Brain microvascular endothelial cell (primary cell): ENCODE results near the gene LHCGR.

Experiments used
- DNase-seq: peaks from one replicate; pipeline ENCODE4 v3.0.0-alpha.2; 2020
- H3K27ac ChIP-seq: fragments of 250-450 bp; sonication (Bioruptor Pico); 2 replicates; pipeline ENCODE4 v1.5.1; 2020; ENCODE audit warnings: mild to moderate bottlenecking, moderate library complexity
- H3K27me3 ChIP-seq: fragments of 250-450 bp; sonication (Bioruptor Pico); replicated peaks from 2 replicates; pipeline ENCODE4 v1.5.1; 2020; ENCODE audit warnings: mild to moderate bottlenecking
- H3K36me3 ChIP-seq: fragments of 250-450 bp; sonication (Bioruptor Pico); replicated peaks from 2 replicates; pipeline ENCODE4 v1.5.1; 2020; ENCODE audit warnings: mild to moderate bottlenecking
- H3K4me3 ChIP-seq: 2 replicates; pipeline ENCODE4 v1.5.1; 2011; ENCODE audit warnings: low read depth, mild to moderate bottlenecking, control low read depth, low read length, moderate library complexity
- in situ Hi-C: cut with HindIII; loops from 2 replicates; pipeline ENCODE4 v1.10.0; 2017; ENCODE audit warnings: low sequenced_read_pairs, low pct_ligation_motif_present
- TF ChIP-seq, protein P1 (sequence below): IDR thresholded peaks from 2 replicates; pipeline ENCODE4 v1.5.1; 2011; ENCODE audit warnings: low read depth, mild to moderate bottlenecking, moderate library complexity, low read length, control low read depth, inconsistent platforms; ENCODE audit errors: missing control alignments

LHCGR gene

GRCh38 chr2:48768669-48769068, 13.1 kb upstream of the LHCGR start:
- Histone ChIP-seq H3K36me3 (no peaks in the 10 kb centered on the region), H3K27me3 (no peaks in the 10 kb centered on the region), H3K4me3 (no peak overlapping the region), H3K27ac (no peak overlapping the region)
- no peak for DNase-seq
- in situ Hi-C loops, result no loop called here
- TF ChIP-seq, protein P1, sequence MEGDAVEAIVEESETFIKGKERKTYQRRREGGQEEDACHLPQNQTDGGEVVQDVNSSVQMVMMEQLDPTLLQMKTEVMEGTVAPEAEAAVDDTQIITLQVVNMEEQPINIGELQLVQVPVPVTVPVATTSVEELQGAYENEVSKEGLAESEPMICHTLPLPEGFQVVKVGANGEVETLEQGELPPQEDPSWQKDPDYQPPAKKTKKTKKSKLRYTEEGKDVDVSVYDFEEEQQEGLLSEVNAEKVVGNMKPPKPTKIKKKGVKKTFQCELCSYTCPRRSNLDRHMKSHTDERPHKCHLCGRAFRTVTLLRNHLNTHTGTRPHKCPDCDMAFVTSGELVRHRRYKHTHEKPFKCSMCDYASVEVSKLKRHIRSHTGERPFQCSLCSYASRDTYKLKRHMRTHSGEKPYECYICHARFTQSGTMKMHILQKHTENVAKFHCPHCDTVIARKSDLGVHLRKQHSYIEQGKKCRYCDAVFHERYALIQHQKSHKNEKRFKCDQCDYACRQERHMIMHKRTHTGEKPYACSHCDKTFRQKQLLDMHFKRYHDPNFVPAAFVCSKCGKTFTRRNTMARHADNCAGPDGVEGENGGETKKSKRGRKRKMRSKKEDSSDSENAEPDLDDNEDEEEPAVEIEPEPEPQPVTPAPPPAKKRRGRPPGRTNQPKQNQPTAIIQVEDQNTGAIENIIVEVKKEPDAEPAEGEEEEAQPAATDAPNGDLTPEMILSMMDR, result no peak

DNA sequence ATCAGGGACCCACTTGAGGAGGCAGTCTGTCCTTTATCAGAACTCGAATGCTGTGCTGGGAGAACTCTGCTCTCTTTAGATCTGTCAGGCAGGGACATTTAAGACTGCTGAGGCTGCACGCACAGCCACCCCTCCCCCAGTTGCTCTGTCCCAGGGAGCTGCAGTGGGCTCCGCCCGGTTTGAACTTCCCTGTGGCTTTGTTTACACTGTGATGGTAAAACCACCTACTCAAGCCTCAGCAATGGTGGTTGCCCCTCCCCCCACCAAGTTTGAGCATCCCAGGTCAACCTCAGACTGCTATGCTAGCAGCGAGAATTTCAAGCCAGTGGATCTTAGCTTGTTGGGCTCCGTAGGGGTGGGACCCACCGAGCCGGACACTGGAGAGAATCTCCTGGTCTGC, 11.8 kb upstream of the LHCGR start:
- H3K27ac ChIP-seq, result no peak overlapping the region
- no peak for DNase-seq
- H3K36me3 ChIP-seq, result no peaks in the 10 kb centered on the region
- H3K27me3 ChIP-seq, result no peaks in the 10 kb centered on the region
- in situ Hi-C loops, result no loop called here
- H3K4me3 ChIP-seq, result no peak overlapping the region
- TF ChIP-seq, protein P1, result no peak

GRCh38 chr2:48760826-48761225, 5.3 kb upstream of the LHCGR start:
- H3K36me3 ChIP-seq, result no peaks in the 10 kb centered on the region
- H3K27me3 ChIP-seq, result no peaks in the 10 kb centered on the region
- no peak overlapping the region for H3K27ac ChIP-seq
- in situ Hi-C loops, result no loop called here
- H3K4me3 ChIP-seq, result no peak overlapping the region
- TF ChIP-seq, protein P1, result no peak
- DNase-seq, result no peak

- Histone ChIP-seq H3K27me3 (peaks cover 7% of the 10 kb centered on the region), H3K27ac (no peak overlapping the region), H3K36me3 (no peaks in the 10 kb centered on the region), H3K4me3 (no peak overlapping the region)
- in situ Hi-C loops, result no loop called here
- TF ChIP-seq, protein P1, result no peak
- DNase-seq, result no peak
Observed at GRCh38 chr2:48759682-48760081, 4.2 kb upstream of the LHCGR start.

GRCh38 chr2:48756289-48756688, 765 bp upstream of the LHCGR start:
- H3K36me3 ChIP-seq, result no peaks in the 10 kb centered on the region
- in situ Hi-C loops, result no loop called here
- TF ChIP-seq, protein P1, result no peak
- no peak for DNase-seq
- H3K27ac ChIP-seq, result no peak overlapping the region
- H3K27me3 ChIP-seq, result peaks cover 7% of the 10 kb centered on the region
- H3K4me3 ChIP-seq, result no peak overlapping the region

- H3K4me3 ChIP-seq, result no peak overlapping the region
- no peaks in the 10 kb centered on the region for H3K36me3 ChIP-seq
- no peak for DNase-seq
- TF ChIP-seq, protein P1, result no peak
- in situ Hi-C loops, result no loop called here
- H3K27me3 ChIP-seq, result peaks cover 7% of the 10 kb centered on the region
- H3K27ac ChIP-seq, result no peak overlapping the region
Observed at GRCh38 chr2:48754874-48755273, 650 bp downstream of the LHCGR start.
